Peyer's patch (tissue), 4 donors: ENCODE data around the gene KIF2B.

Experiments used
- CTCF ChIP-seq, 6 experiments: fragments of 450-650 bp in 4 of 6; fragments of 200-600 bp in 2 of 6; sonication (generic) in 1 of 6; IDR thresholded peaks; one replicate each; pipeline ENCODE4 v1.5.1; 2017 to 2019; ENCODE audit warnings: antibody characterized with exemption in 6 of 6, mild to moderate bottlenecking in 3 of 6, moderate library complexity in 1 of 6
- POLR2A ChIP-seq, 2 donors: fragments of 450-650 bp; IDR thresholded peaks; one replicate each; pipeline ENCODE4 v1.5.1; 2017; ENCODE audit warnings: antibody characterized with exemption in 2 of 2, mild to moderate bottlenecking in 2 of 2, moderate library complexity in 2 of 2

GRCh38 chr17:53822764-53823163 is at the start of gene KIF2B:
- TF ChIP-seq POLR2A (IDR thresholded peaks at IDR 0.05) (no peak), CTCF (IDR thresholded peaks at IDR 0.05) (no peak)
